ENCODE results near the gene PON3. TPM values are rescaled to one million over a fixed set of nuclear protein-coding genes. Genes with fewer than 3 reads are reported as not detected.
A peak's percentile ranks its signal among the peaks of the same experiment; 100 is the strongest.

PON3 gene
- total and polyA plus RNA-seq, 2 of the 13 experiments (the other 11 are each of a cell fraction or from before 2014, with no cell fraction given), result 23.6 to 37.8 TPM

DNA sequence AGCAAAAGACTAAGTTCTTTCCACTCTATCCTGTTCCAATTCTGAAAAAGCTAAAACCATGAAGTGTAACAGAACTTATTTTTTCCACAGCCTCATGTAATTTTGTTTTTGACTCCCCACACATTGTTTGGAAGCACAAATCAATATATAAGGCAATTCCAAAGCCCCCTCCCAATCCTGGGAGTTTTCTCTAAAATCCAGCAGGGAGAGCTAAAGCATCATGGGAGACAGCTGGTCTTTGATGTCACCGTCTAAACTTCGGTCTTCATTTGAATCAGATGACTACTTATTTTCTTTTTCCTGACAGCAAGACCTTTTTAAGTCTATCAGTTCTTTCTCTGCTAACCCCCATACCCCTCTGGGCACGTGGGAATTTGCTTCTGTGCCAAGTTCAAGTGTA lies 38.6 kb downstream of the PON3 start:
- POLR2A ChIA-PET, result no interaction called here
- no peak overlapping the region for H3K9ac ChIP-seq (ENCODE audit: insufficient read depth, low read depth, low read length)
- no peaks in the 10 kb centered on the region for H3K79me2 ChIP-seq (ENCODE audit: insufficient read depth, low read length)
- H2AFZ ChIP-seq (ENCODE audit: low read length), result no peak overlapping the region
- no TSS peak for BruUV-seq (replicated peaks)
- H3K4me1 ChIP-seq (ENCODE audit: insufficient read depth, low read length), result no peaks in the 10 kb centered on the region
- FAIRE-seq (no peak), ATAC-seq (no peak), DNase-seq (ENCODE audit: low spot score) (peak; percentile 4)
- no peaks in the 10 kb centered on the region for H3K27me3 ChIP-seq (ENCODE audit: control insufficient read depth in 1 of 2, insufficient read depth in 2 of 2, low read length in 2 of 2)
- TF ChIP-seq STAG1 (CRISPR knock-in tag; IDR thresholded peaks at IDR 0.05), result peak; percentile 47
- no peak for TF ChIP-seq ZNF660 (CRISPR knock-in tag; IDR thresholded peaks at IDR 0.05; ENCODE audit: borderline replicate concordance, low read depth)
- no peak for TF ChIP-seq TRIM24 (CRISPR knock-in tag; IDR thresholded peaks at IDR 0.05)
- in situ Hi-C loops (cut with HindIII; ENCODE audit: extremely low pct_ligation_motif_present, low pct_unique_long_range_greater_than_20kb), result no loop called here
- no peaks in the 10 kb centered on the region for H3K36me3 ChIP-seq (replicated peaks in 1 of 2; ENCODE audit: control insufficient read depth in 1 of 2, insufficient read depth in 2 of 2, low read length in 2 of 2)
- H3K9me3 ChIP-seq (ENCODE audit: low read length), result peaks cover 14% of the 10 kb centered on the region
- intact Hi-C loops (cut with micrococcal nuclease; ENCODE audit: unreplicated experiment), result loop anchor here (5.0 kb wide), 1 partner anchor 120 kb away; no protein-coding TSS in a partner anchor
- H3K27ac ChIP-seq (ENCODE audit: extremely low read length, insufficient read depth, low read length), result no peak overlapping the region
- no peak overlapping the region for H3K4me3 ChIP-seq (replicated peaks in 1 of 3; ENCODE audit: insufficient read depth in 1 of 3, low read depth in 2 of 3, low read length in 3 of 3)
- H3K4me2 ChIP-seq (ENCODE audit: low read depth, low read length), result no peak overlapping the region
- CTCF ChIA-PET (ENCODE audit: low intra/inter-chr PET ratio, low total read pairs), result no interaction called here
- H4K20me1 ChIP-seq (ENCODE audit: insufficient read depth, low read length), result no peaks in the 10 kb centered on the region
- 72% methylated on average over 3 of the region's 3 CpGs for WGBS (ENCODE audit: low lambda C conversion rate)

DNA sequence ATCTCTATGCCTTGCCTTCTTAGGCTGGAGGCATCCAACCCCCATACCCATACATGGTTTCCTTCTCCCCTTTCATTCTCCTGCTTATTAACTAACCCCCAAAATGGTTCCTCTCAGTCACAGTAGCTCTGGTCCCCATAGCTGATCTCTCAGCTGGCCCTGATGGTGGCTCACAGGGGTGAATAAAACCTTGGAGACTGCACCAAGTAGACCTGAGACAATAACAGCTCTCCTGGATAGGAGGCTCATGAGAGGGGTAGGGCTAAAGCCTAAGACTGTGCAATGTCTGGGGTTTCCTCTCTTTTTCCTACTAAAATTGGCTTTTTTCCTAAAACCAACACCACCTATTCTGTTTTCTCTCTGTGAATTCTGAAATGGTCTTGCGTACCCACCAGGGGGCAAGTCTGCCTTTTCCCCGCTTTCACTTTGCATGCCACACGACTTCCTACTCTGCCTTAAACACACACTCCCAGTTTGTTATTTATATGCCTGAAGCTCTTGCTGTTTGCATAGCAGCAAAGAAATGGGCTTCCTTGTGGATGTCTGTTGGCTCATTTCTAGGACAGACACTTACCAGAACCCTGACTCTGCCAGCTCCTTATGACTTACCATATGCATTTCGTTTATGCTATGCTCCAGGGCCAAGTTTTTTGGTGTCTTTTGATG lies 53.4 kb downstream of the PON3 start:
- peak; percentile 30 for FAIRE-seq
- Histone ChIP-seq H3K36me3 (replicated peaks in 1 of 2; ENCODE audit: control insufficient read depth in 1 of 2, insufficient read depth in 2 of 2, low read length in 2 of 2) (no peaks in the 10 kb centered on the region), H3K9ac (ENCODE audit: insufficient read depth, low read depth, low read length) (no peak overlapping the region), H3K27me3 (ENCODE audit: control insufficient read depth in 1 of 2, insufficient read depth in 2 of 2, low read length in 2 of 2) (no peaks in the 10 kb centered on the region), H3K4me1 (ENCODE audit: insufficient read depth, low read length) (peaks cover 13% of the 10 kb centered on the region), H3K4me2 (ENCODE audit: low read depth, low read length) (peak overlapping the region; percentile 59), H3K79me2 (ENCODE audit: insufficient read depth, low read length) (no peaks in the 10 kb centered on the region), H3K9me3 (ENCODE audit: low read length) (no peaks in the 10 kb centered on the region), H3K27ac (ENCODE audit: extremely low read length, insufficient read depth, low read length) (no peak overlapping the region), H2AFZ (ENCODE audit: low read length) (no peak overlapping the region), H3K4me3 (replicated peaks in 1 of 3; ENCODE audit: insufficient read depth in 1 of 3, low read depth in 2 of 3, low read length in 3 of 3) (peak overlapping the region in 1 of 3 experiments; percentile 22; a peak in 1 of 6 replicates), H4K20me1 (ENCODE audit: insufficient read depth, low read length) (no peaks in the 10 kb centered on the region)
- no TSS peak for BruUV-seq (replicated peaks)
- CTCF ChIA-PET (ENCODE audit: low intra/inter-chr PET ratio, low total read pairs), result interaction anchor here (3.2 kb wide), 1 partner anchor 134 kb away, joined by 21 read pairs; no protein-coding TSS in a partner anchor
- WGBS (ENCODE audit: low lambda C conversion rate), result 20% methylated on average over 4 of the region's 4 CpGs
- ATAC-seq, result peak; percentile 93
- intact Hi-C loops (cut with micrococcal nuclease; ENCODE audit: unreplicated experiment) (loop anchor here (1.0 kb wide), 1 partner anchor 136 kb away; no protein-coding TSS in a partner anchor), in situ Hi-C loops (cut with HindIII; ENCODE audit: extremely low pct_ligation_motif_present, low pct_unique_long_range_greater_than_20kb) (loop anchor here (5.0 to 25.0 kb wide), 2 partner anchors 135 to 345 kb away; no protein-coding TSS in a partner anchor)
- POLR2A ChIA-PET, result interaction anchor here (1.1 kb wide), 1 partner anchor 136 kb away, joined by 5 read pairs; no protein-coding TSS in a partner anchor
- DNase-seq (ENCODE audit: low spot score), result peak; percentile 53
- no peak for TF ChIP-seq KAT7 (CRISPR knock-in tag; IDR thresholded peaks at IDR 0.05; ENCODE audit: borderline replicate concordance)
- TF ChIP-seq, protein P1, sequence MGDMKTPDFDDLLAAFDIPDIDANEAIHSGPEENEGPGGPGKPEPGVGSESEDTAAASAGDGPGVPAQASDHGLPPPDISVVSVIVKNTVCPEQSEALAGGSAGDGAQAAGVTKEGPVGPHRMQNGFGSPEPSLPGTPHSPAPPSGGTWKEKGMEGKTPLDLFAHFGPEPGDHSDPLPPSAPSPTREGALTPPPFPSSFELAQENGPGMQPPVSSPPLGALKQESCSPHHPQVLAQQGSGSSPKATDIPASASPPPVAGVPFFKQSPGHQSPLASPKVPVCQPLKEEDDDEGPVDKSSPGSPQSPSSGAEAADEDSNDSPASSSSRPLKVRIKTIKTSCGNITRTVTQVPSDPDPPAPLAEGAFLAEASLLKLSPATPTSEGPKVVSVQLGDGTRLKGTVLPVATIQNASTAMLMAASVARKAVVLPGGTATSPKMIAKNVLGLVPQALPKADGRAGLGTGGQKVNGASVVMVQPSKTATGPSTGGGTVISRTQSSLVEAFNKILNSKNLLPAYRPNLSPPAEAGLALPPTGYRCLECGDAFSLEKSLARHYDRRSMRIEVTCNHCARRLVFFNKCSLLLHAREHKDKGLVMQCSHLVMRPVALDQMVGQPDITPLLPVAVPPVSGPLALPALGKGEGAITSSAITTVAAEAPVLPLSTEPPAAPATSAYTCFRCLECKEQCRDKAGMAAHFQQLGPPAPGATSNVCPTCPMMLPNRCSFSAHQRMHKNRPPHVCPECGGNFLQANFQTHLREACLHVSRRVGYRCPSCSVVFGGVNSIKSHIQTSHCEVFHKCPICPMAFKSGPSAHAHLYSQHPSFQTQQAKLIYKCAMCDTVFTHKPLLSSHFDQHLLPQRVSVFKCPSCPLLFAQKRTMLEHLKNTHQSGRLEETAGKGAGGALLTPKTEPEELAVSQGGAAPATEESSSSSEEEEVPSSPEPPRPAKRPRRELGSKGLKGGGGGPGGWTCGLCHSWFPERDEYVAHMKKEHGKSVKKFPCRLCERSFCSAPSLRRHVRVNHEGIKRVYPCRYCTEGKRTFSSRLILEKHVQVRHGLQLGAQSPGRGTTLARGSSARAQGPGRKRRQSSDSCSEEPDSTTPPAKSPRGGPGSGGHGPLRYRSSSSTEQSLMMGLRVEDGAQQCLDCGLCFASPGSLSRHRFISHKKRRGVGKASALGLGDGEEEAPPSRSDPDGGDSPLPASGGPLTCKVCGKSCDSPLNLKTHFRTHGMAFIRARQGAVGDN (CRISPR knock-in tag; IDR thresholded peaks at IDR 0.05), result no peak
- TF ChIP-seq, protein P2, sequence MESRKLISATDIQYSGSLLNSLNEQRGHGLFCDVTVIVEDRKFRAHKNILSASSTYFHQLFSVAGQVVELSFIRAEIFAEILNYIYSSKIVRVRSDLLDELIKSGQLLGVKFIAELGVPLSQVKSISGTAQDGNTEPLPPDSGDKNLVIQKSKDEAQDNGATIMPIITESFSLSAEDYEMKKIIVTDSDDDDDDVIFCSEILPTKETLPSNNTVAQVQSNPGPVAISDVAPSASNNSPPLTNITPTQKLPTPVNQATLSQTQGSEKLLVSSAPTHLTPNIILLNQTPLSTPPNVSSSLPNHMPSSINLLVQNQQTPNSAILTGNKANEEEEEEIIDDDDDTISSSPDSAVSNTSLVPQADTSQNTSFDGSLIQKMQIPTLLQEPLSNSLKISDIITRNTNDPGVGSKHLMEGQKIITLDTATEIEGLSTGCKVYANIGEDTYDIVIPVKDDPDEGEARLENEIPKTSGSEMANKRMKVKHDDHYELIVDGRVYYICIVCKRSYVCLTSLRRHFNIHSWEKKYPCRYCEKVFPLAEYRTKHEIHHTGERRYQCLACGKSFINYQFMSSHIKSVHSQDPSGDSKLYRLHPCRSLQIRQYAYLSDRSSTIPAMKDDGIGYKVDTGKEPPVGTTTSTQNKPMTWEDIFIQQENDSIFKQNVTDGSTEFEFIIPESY (CRISPR knock-in tag; IDR thresholded peaks at IDR 0.05), result peak; percentile 52; the same call in 1 of the 2 replicates
- peak; percentile 60; the same call in 1 of the 2 replicates for TF ChIP-seq RAD21 (CRISPR knock-in tag; IDR thresholded peaks at IDR 0.05)
- TF ChIP-seq REPIN1 (CRISPR knock-in tag; IDR thresholded peaks at IDR 0.05; ENCODE audit: borderline replicate concordance, low read depth), result 0 out of 2 replicates have a peak, but pooled peaks have one; percentile 25
- peak; percentile 69 for TF ChIP-seq STAG1 (CRISPR knock-in tag; IDR thresholded peaks at IDR 0.05)
- TF ChIP-seq ZNF335 (CRISPR knock-in tag; IDR thresholded peaks at IDR 0.05), result no peak

Measured in HepG2 (cell line).